ENCODE measurements around the gene CD74. TPM values are rescaled to one million over a fixed set of nuclear protein-coding genes. Genes with fewer than 3 reads are reported as not detected.
"Not testable (repeated sequence)": the region's sequence is repeated elsewhere in the genome, so short reads cannot be mapped to it uniquely, and the experiment has no call there.

The CD74 gene
- total RNA-seq, 3 donors from 2014 or later, result 382 to 393 (median 392) TPM

GRCh38 chr5:150457562-150458240 lies 45.0 kb upstream of the CD74 start:
- H3K36me3 ChIP-seq, result no peaks in the 10 kb centered on the region
- H3K9me3 ChIP-seq, result no peaks in the 10 kb centered on the region
- H3K4me3 ChIP-seq, result no peak overlapping the region
- no peak overlapping the region for H3K27ac ChIP-seq
- intact Hi-C loops (cut with DNase I; ENCODE audit: low total_unique reads), result no loop called here
- DNase-seq (ENCODE audit: low spot score in 2 of 2), result no peak
- peaks cover 0 to 9% of the 10 kb centered on the region in 2 donors for H3K4me1 ChIP-seq
- TF ChIP-seq POLR2AphosphoS5 (IDR thresholded peaks at IDR 0.05), result no peak
- TF ChIP-seq POLR2A (IDR thresholded peaks at IDR 0.05), result no peak
- TF ChIP-seq CTCF (IDR thresholded peaks at IDR 0.05), result no peak
- H3K27me3 ChIP-seq, result no peaks in the 10 kb centered on the region

GRCh38 chr5:150457121-150457520 lies 44.4 kb upstream of the CD74 start:
- H3K27me3 ChIP-seq, result no peaks in the 10 kb centered on the region
- no peak for TF ChIP-seq CTCF (IDR thresholded peaks at IDR 0.05)
- TF ChIP-seq POLR2A (IDR thresholded peaks at IDR 0.05), result no peak
- no peak for TF ChIP-seq POLR2AphosphoS5 (IDR thresholded peaks at IDR 0.05)
- H3K4me3 ChIP-seq, result no peak overlapping the region
- H3K27ac ChIP-seq, result no peak overlapping the region
- intact Hi-C loops (cut with DNase I; ENCODE audit: low total_unique reads), result no loop called here
- no peaks in the 10 kb centered on the region for H3K9me3 ChIP-seq
- H3K36me3 ChIP-seq, result no peaks in the 10 kb centered on the region
- peaks cover 0 to 9% of the 10 kb centered on the region in 2 donors for H3K4me1 ChIP-seq
- DNase-seq (ENCODE audit: low spot score in 2 of 2), result no peak

GRCh38 chr5:150454492-150455229 lies 42.0 kb upstream of the CD74 start:
- Histone ChIP-seq H3K36me3 (no peaks in the 10 kb centered on the region), H3K4me1 (peaks cover 0 to 7% of the 10 kb centered on the region in 2 donors), H3K27ac (no peak overlapping the region), H3K27me3 (no peaks in the 10 kb centered on the region), H3K9me3 (no peaks in the 10 kb centered on the region), H3K4me3 (no peak overlapping the region)
- intact Hi-C loops (cut with DNase I; ENCODE audit: low total_unique reads), result no loop called here
- no peak for DNase-seq (ENCODE audit: low spot score in 2 of 2)
- TF ChIP-seq CTCF (IDR thresholded peaks at IDR 0.05), result no peak

GRCh38 chr5:150454027-150454426 lies 41.3 kb upstream of the CD74 start:
- H3K9me3 ChIP-seq; H3K27ac ChIP-seq; H3K27me3 ChIP-seq; H3K4me3 ChIP-seq; DNase-seq (ENCODE audit: low spot score in 2 of 2); H3K36me3 ChIP-seq; H3K4me1 ChIP-seq; intact Hi-C loops (cut with DNase I; ENCODE audit: low total_unique reads): not testable (repeated sequence)

- no peak overlapping the region for H3K27ac ChIP-seq
- no peaks in the 10 kb centered on the region for H3K27me3 ChIP-seq
- intact Hi-C loops (cut with DNase I; ENCODE audit: low total_unique reads), result loop anchor here (2.0 kb wide), 1 partner anchor 60 kb away; no protein-coding TSS in a partner anchor
- no peak for DNase-seq (ENCODE audit: low spot score in 2 of 2)
- no peaks in the 10 kb centered on the region for H3K9me3 ChIP-seq
- no peak overlapping the region for H3K4me3 ChIP-seq
- peaks cover 7 to 8% of the 10 kb centered on the region in 2 donors for H3K4me1 ChIP-seq
- H3K36me3 ChIP-seq, result no peaks in the 10 kb centered on the region
- TF ChIP-seq CTCF (IDR thresholded peaks at IDR 0.05), result no peak
- TF ChIP-seq POLR2A (IDR thresholded peaks at IDR 0.05), result no peak
- TF ChIP-seq POLR2AphosphoS5 (IDR thresholded peaks at IDR 0.05), result no peak
Observed at GRCh38 chr5:150452914-150453313, 40.2 kb upstream of the CD74 start.

All from breast epithelium (tissue), 4 donors.